HFFc6 (cell line): ENCODE measurements around the gene EPGN. TPM values are rescaled to one million over a fixed set of nuclear protein-coding genes. Genes with fewer than 3 reads are reported as not detected.
A peak's percentile ranks its signal among the peaks of the same experiment; 100 is the strongest.

Experiments used
- DNase-seq: peaks from one replicate; pipeline ENCODE4 v3.0.0-alpha.2; 2018
- H3K27ac Mint-ChIP-seq: 2 replicates; pipeline ENCODE4 v1.8.0; 2020; ENCODE audit warnings: mild to moderate bottlenecking, mixed read lengths
- H3K27me3 Mint-ChIP-seq: 2 replicates; pipeline ENCODE4 v1.8.0; 2021; ENCODE audit warnings: mild to moderate bottlenecking, moderate library complexity, mixed read lengths; ENCODE audit not compliant: insufficient read depth
- H3K36me3 Mint-ChIP-seq: 2 replicates; pipeline ENCODE4 v1.8.0; 2021; ENCODE audit warnings: low read depth, mixed read lengths
- H3K4me1 Mint-ChIP-seq: 2 replicates; pipeline ENCODE4 v1.8.0; 2020; ENCODE audit warnings: low read depth, mixed read lengths
- H3K4me3 Mint-ChIP-seq: 2 replicates; pipeline ENCODE4 v1.8.0; 2020; ENCODE audit warnings: mild to moderate bottlenecking, moderate library complexity, mixed read lengths
- H3K9me3 Mint-ChIP-seq: 2 replicates; pipeline ENCODE4 v1.8.0; 2020; ENCODE audit warnings: mild to moderate bottlenecking, mixed read lengths
- total RNA-seq, 6 experiments: library from RNA; stranded (reverse); fragmentation: NEBNext Ultra II Directional; extraction: Animal tissue kit (Norgen Biotek cat#: 25700); gene quantifications; 2 replicates in 1 of 6; 3 replicates in 5 of 6; pipeline ENCODE4 v1.2.3, GENCODE V29; 2021
- TF ChIP-seq, protein P1 (sequence below): fragments of 200-600 bp; sonication (generic); IDR thresholded peaks from 2 replicates; pipeline ENCODE4 v1.5.0; 2021; ENCODE audit warnings: antibody characterized with exemption, mild to moderate bottlenecking

EPGN gene
- total RNA-seq, 6 experiments from 2014 or later, result 0.33 to 3.3 (median 0.71) TPM; not detected in 1

DNA sequence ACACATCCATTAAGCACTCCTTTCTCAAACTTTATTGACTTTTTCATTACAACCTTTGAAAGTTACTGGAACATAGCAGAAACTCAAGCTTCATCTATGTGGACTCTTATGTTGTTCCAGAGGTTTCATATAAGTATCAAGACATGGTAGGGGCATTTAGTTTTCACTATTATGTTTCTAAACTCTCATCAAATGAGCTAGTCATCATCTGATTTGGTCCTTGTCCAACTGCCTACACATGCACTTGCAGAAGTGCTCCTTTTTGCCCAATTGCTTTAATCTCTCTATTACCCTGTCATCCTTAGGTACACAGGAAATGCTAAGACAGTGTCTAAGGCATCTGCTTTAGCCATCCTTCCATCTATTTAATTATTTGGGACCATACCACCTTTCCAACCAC lies 42.2 kb upstream of the EPGN start:
- H3K27me3 Mint-ChIP-seq, result no peaks in the 10 kb centered on the region

DNA sequence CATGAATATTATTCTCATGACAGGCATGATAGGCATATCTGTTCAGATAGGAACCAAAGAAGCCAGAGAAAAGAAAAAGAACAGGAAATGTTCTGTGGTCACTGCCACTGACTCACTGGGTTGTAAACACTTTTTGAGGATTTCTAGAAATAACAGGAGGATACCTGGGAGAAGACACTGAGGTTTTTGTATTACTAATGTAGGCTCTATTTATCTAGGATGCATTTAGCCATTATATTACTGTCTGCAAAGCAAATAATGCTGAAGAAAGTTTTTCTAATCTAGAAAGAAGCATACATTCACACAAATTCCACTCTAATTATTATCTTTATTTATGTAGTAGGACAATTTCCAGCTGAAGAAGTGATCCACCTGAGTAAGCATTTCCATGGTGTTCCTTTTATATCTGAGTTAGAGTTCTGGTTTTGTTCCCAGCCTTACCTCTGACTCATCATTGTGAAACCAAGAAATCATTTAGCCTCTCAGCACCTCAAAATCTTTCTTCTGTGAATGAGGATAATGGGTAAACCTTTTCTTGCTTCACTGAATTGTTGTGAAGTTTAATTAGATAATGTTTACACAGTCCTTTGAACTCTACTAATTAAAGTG lies 40.2 kb upstream of the EPGN start:
- Mint-ChIP-seq H3K27ac (peak overlapping the region; percentile 56), H3K4me1 (peaks cover 38% of the 10 kb centered on the region)

More for the DNA sequence above, 42.2 kb upstream of the EPGN start:
- TF ChIP-seq, protein P1, sequence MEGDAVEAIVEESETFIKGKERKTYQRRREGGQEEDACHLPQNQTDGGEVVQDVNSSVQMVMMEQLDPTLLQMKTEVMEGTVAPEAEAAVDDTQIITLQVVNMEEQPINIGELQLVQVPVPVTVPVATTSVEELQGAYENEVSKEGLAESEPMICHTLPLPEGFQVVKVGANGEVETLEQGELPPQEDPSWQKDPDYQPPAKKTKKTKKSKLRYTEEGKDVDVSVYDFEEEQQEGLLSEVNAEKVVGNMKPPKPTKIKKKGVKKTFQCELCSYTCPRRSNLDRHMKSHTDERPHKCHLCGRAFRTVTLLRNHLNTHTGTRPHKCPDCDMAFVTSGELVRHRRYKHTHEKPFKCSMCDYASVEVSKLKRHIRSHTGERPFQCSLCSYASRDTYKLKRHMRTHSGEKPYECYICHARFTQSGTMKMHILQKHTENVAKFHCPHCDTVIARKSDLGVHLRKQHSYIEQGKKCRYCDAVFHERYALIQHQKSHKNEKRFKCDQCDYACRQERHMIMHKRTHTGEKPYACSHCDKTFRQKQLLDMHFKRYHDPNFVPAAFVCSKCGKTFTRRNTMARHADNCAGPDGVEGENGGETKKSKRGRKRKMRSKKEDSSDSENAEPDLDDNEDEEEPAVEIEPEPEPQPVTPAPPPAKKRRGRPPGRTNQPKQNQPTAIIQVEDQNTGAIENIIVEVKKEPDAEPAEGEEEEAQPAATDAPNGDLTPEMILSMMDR, result no peak
- DNase-seq, result no peak
- H3K4me3 Mint-ChIP-seq, result no peak overlapping the region
- no peak overlapping the region for H3K27ac Mint-ChIP-seq
- no peaks in the 10 kb centered on the region for H3K9me3 Mint-ChIP-seq
- no peaks in the 10 kb centered on the region for H3K36me3 Mint-ChIP-seq
- peaks cover 38% of the 10 kb centered on the region for H3K4me1 Mint-ChIP-seq

DNA sequence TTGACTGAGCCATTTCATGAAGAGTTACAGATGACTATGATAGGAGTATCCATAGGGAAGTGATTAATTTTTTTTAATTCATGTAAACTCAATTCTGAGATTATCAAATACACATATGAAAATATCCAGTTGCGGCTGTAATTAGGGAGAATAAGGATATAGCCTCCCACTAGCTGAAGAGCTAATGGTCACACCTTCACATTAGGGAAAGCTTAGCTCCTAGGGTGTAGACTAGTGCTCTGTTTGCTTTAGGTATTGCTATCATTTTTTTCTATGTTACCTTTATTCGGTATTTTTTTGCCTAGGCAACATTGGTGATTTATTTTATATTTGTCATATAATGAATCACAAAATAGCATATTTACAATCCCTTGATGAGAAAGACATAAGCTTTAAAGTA lies 39.6 kb upstream of the EPGN start:
- H3K27ac Mint-ChIP-seq, result peak overlapping the region; percentile 56
- no peaks in the 10 kb centered on the region for H3K9me3 Mint-ChIP-seq
- H3K27me3 Mint-ChIP-seq, result no peaks in the 10 kb centered on the region
- no peak for DNase-seq
- peaks cover 7% of the 10 kb centered on the region; the same call in 1 of the 2 replicates for H3K36me3 Mint-ChIP-seq
- TF ChIP-seq, protein P1, result no peak
- H3K4me1 Mint-ChIP-seq, result peaks cover 38% of the 10 kb centered on the region
- H3K4me3 Mint-ChIP-seq, result no peak overlapping the region

More for the DNA sequence above, 40.2 kb upstream of the EPGN start:
- Mint-ChIP-seq H3K4me3 (no peak overlapping the region), H3K36me3 (peaks cover 7% of the 10 kb centered on the region; the same call in 1 of the 2 replicates), H3K27me3 (no peaks in the 10 kb centered on the region), H3K9me3 (no peaks in the 10 kb centered on the region)
- TF ChIP-seq, protein P1, result no peak
- peak; percentile 76 for DNase-seq

DNA sequence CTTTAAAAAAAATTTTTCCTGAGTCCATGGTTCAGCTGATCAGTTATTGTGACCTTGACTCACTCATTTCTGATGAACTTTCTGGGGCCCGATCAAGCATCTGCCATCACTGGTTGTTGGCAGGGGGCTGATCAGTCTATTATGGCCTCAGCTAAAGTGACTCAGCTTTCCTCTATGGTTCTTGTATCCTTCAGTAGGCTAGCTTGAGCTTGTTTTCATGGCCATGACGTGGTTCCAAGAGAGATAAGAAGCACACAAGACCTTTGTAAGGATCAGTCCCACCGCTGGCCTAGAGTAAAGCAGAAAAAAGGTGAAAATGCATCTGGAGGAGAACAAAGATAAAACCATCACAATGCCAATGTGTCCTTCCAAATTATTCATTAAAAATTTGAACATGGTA lies 29.8 kb upstream of the EPGN start:
- Mint-ChIP-seq H3K27me3 (peaks cover 2% of the 10 kb centered on the region; the same call in 1 of the 2 replicates), H3K27ac (no peak overlapping the region), H3K4me1 (peaks cover 24% of the 10 kb centered on the region), H3K9me3 (no peaks in the 10 kb centered on the region), H3K4me3 (no peak overlapping the region), H3K36me3 (peaks cover 20% of the 10 kb centered on the region)
- TF ChIP-seq, protein P1, result no peak
- DNase-seq, result no peak

DNA sequence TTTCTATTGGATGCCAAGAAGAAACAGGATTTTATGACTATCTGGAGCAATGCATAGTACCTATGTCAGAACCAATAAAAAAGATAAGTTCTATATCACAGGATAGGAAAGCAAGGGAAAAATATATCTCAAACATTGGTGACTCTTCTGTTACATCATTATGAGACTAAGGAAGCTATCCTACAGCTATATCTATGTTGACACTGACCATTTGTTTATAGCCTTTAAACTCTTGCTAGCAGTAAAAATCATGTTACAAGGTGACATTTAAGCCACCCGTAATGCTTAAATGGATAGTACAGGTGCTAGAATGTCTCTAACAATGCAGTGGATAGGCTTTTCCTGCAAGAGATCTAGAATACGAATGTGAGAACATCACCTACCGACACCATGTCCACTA lies 28.6 kb upstream of the EPGN start:
- Mint-ChIP-seq H3K27ac (no peak overlapping the region), H3K36me3 (peaks cover 20% of the 10 kb centered on the region), H3K4me1 (peaks cover 36% of the 10 kb centered on the region), H3K27me3 (peaks cover 2% of the 10 kb centered on the region; the same call in 1 of the 2 replicates), H3K9me3 (no peaks in the 10 kb centered on the region), H3K4me3 (no peak overlapping the region)
- no peak for DNase-seq
- TF ChIP-seq, protein P1, result no peak
